HPDE6-E6E7 (cell line): ENCODE data around the gene CAPN8.
"Not testable (repeated sequence)": the region's sequence is repeated elsewhere in the genome, so short reads cannot be mapped to it uniquely, and the experiment has no call there.

Source experiments
- DNase-seq: peaks from one replicate; pipeline ENCODE4 v3.0.0; 2011; ENCODE audit warnings: missing footprints; ENCODE audit errors: extremely low spot score

CAPN8 gene

GRCh38 chr1:223525957-223526356, 139.5 kb downstream of the CAPN8 start:
- DNase-seq, result no peak

DNA sequence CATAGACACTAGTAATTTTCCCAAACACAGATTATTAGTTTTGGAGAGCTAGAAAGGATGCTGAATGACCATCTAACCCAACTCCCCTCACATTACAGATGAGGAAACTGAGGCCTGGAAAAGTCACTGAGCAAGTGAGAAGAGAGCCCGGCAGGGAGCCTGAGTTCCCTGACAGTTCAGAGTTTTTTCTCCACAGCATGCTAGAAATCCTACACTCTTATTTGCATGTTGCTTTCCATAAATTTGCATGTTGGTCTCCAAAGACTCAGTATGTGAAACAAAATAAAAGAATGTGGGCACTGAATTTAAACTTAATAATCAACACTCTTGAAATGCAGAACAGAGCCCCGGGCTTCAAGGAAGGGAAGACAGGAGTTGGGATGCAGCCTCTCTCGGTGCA, 140.0 kb downstream of the CAPN8 start:
- no peak for DNase-seq

- DNase-seq, result no peak
These were observed 140.5 kb downstream of the CAPN8 start for GRCh38 chr1:223524930-223525451.

DNA sequence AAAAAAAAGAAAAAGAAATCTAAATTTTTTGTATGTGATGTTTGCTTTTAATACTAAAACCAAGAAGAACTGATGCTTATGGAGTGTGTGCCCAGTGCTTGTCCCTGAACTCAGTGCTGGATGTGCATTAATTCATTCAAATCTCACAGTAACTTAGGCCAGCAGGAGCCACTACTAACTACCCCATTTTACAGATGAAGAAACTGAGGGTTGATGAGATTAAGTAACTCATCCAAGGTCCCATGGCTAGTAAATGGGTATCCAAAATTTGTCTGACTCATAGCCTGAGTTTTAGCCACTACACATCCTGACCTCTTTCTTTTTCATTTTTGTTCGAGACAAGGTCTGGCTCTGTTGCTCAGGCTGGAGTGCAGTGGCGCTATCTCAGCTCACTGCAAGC, 144.4 kb downstream of the CAPN8 start:
- no peak for DNase-seq

- no peak for DNase-seq
These were observed 145.3 kb downstream of the CAPN8 start for GRCh38 chr1:223520200-223520599.

GRCh38 chr1:223519116-223519515, 146.4 kb downstream of the CAPN8 start:
- DNase-seq, result no peak

DNA sequence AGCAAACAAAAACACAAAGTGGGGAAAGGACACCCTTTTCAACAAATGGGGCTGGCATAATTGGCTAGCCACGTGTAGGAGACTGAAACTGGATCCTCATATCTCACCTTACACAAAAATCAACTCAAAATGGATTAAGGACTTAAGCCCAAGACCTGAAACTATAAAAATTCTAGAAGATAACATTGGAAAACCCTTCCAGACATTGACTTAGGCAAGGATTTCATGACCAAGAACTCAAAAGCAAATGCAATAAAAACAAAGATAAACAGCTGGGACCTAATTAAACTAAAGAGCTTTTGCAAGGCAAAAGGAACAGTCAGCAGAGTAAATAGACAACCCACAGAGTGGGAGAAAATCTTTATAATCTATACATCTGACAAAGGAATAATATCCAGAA, 146.9 kb downstream of the CAPN8 start:
- not testable (repeated sequence) for DNase-seq

DNA sequence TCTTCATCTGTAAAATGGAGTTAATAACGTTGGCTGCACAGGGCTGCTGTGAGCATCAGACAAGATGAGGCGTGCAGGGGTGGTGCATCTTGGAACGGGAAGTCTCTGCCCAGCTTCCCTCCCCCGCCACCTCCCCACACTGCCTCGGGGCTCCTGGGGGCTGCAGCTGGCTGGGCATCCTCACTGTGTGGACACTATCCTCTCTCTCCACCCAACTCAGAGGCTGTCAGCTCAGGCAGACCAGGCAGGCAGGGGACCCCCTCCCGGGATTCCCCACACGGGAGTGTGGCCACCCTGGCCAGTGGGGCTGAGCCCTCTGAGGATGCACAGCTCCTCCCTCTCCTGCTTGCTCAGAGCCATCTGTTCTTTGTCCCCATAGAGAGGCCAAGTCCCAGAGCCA, 149.6 kb downstream of the CAPN8 start:
- DNase-seq, result no peak

DNA sequence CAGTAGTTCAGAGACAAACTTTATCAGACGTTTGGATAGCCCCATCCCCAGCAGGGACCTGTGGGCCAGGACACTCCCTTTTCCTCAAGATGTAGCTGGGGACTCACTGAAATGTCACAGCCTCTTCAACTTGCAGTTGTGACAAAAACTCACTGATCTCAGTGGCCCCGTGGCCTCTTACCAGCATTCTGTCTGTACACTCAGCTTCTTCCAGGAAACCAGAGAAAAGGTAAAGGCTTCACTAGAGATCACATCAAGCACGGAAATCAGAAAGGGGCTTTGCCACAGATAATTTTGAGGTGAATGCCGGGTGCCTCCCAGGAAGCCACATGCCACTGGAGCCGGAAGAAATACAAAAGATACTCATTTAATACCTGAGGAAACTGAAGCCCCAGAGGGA, 150.1 kb downstream of the CAPN8 start:
- no peak for DNase-seq

- DNase-seq, result no peak
These were observed 150.9 kb downstream of the CAPN8 start for GRCh38 chr1:223514644-223515043.

GRCh38 chr1:223513309-223513708, 152.2 kb downstream of the CAPN8 start:
- no peak for DNase-seq

DNA sequence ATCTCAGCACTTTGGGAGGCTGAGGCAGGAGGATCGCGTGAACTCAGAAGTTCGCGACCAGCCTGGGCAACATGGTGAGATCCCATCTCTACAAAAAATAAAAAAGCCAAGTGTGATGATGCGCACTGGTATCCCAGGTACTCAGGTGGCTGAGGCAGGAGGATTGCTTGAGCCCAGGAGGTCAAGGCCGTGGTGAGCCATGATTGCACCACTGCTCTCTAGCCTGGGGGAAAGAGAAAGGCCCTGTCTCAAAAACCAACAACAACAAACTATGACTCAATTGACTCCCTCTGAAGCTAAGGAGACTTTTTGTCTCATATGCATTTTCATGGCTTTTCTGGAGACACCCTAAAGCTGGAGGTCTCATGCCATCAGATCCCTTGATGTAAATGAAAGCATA, 153.4 kb downstream of the CAPN8 start:
- no peak for DNase-seq

- DNase-seq, result no peak
These were observed 156.7 kb downstream of the CAPN8 start for GRCh38 chr1:223508796-223509195.

- DNase-seq, result peak; percentile 73
These were observed 160.8 kb downstream of the CAPN8 start for GRCh38 chr1:223504741-223505140.

DNA sequence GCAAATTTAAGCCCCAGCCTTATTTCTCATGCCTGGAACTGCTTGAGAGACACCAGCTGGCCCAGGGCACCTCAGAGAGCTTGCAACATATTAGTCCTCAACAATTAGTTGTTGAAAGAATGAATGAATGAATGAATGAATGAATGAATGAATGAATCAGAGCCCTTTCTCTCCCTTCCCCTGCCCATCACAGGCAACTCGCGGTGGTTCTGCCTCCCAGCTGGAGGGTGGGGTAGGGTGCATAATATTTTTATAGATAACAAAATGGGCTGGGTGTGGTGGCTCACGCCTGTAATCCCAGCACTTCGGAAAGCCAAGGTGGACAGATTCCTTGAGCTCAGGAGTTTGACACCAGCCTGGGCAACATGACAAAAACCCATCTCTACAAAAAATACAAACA, 162.2 kb downstream of the CAPN8 start:
- DNase-seq, result no peak

DNA sequence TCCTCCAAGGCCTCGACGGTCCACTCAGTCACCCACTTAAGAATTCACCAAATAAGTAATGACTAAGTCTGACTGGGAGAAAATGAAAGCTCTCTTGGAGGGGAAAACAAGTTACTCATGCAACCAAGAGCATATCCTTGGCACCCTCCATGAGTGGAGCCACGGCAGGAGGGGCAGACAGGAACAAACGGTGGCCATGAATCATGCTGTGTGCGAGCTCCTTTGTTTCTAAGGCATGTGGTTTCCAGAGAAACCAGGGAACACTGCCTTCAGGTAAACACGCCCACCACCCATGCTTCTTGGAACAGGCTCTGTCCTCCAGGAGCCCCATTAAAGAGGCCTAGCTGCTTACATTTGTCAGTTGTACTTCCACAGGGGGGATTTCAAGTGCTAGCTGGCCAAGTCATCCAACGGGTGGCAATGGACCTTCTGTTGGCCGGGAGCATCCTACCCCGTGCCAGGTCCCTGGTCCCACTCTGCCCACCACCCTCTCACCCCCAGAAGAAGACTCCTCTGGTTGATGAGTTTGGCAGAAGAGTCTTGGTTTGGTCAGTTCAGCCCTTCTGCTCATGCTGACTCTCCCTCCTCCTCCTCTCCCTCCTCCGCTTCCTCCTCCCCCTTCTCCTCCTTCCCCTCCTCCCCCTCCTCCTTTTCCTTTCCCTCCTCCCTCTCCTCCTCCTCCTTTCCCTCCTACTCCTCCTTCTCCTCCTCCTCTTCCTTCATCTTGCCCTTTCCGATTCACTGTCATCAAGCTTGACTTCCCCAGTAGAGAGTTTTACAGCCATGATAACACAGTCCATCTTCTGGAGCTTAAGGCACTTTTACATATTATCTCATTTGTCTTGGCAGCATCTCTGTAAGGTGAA, 164.7 kb downstream of the CAPN8 start:
- DNase-seq, result peak; percentile 99

- no peak for DNase-seq
These were observed 168.6 kb downstream of the CAPN8 start for GRCh38 chr1:223496883-223497282.

- DNase-seq, result no peak
These were observed 170.4 kb downstream of the CAPN8 start for GRCh38 chr1:223494926-223495645.

GRCh38 chr1:223492044-223492443, 173.5 kb downstream of the CAPN8 start:
- peak; percentile 38 for DNase-seq
